ENCODE data around the gene MTREX. TPM values are rescaled to one million over a fixed set of nuclear protein-coding genes. Genes with fewer than 3 reads are reported as not detected.

MTREX gene
- total RNA-seq (2014; rRNA removed; shearing (Covaris generic)) (62.7 and 84.7 TPM in 2 replicates), total RNA-seq (2022) (118 and 125 TPM in 2 replicates), Bru-seq, nascent RNA (percentile 94 among the genes with signal in this experiment), BruChase-seq, experiment 1, labeled RNA remaining after a 6-hour chase (percentile 90 among the genes with signal in this experiment), BruChase-seq, experiment 2, labeled RNA remaining after a 2-hour chase (percentile 89 among the genes with signal in this experiment)
- long read RNA-seq, full-length matches to known transcripts, result 130 of 156 reads
- long read RNA-seq, partial matches to known transcripts, result 12 of 156 reads
- long read RNA-seq, other reads (novel, unspliced or antisense), result 14 of 156 reads

DNA sequence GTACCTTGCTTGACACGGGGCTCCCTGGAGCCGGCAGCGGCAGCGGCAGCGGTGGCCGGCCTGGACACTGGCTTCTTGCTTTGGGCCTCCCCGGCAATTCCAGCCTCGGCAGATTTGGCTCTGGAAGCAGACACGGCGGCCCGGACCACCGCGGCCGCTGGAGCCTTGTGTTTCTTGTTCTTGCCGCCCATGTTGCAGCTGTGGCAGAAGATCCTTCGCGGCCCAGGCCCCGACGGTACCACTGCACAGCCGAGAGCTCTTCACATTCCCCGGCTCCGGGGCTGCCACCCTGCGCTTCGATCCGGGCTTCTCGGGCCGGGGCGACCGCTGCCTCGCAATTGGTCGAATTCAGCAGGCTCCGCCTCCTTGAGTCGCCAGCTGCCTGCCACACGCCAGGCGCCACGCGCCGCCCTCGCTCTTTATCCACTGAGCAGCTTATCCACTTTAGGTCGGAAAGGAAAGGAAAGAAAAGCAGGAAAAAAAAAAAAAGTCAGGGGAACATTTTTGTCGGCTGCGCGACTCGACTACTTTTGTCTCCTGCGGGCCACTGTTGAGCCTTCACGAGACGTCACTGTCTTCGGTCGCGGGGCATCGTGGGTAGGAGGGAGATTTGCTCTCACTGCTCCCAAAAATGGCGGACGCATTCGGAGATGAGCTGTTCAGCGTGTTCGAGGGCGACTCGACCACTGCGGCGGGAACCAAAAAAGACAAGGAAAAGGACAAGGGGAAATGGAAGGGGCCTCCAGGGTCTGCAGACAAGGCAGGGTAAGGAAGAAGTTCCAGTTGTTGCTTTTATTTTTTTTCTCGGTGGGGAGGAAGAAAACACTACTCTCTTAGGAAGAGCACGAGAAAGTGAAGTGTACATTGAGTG lies at the start of gene MTREX, which contains the start of gene DHX29:
TSS of gene MTREX (plus strand) at position 607 of the 871 bp plus-strand sequence. CDS start at position 632, 25 bp downstream.
TSS of gene DHX29 (minus strand) at position 312 of the 871 bp plus-strand sequence. CDS start at position 191, 121 bp downstream.
- Histone ChIP-seq H3K4me1 (ENCODE audit: insufficient read depth, low read length, poor library complexity, severe bottlenecking) (peaks cover 42% of the 10 kb centered on the region), H3K36me3 (ENCODE audit: insufficient read depth, low read length) (peaks cover 46% of the 10 kb centered on the region), H4K20me1 (ENCODE audit: insufficient read depth, low read length) (peaks cover 10% of the 10 kb centered on the region; the same call in 1 of the 2 replicates), H3K9me2 (ENCODE audit: insufficient read depth, low read length) (no peaks in the 10 kb centered on the region), H2AFZ (ENCODE audit: low read length) (peak within 1 kb of the TSS; percentile 89), H3K4me2 (ENCODE audit: low read length) (peak within 1 kb of the TSS; percentile 97), H3K4me3 (ENCODE audit: low read depth, low read length, poor library complexity, severe bottlenecking) (peak within 1 kb of the TSS; percentile 91), H3K27ac (ENCODE audit: low read depth, low read length, poor library complexity, severe bottlenecking) (peak within 1 kb of the TSS; percentile 63), H3K79me2 (ENCODE audit: insufficient read depth, low read depth, low read length) (peaks cover 92% of the 10 kb centered on the region), H3K9me3 (ENCODE audit: low read length) (peaks cover 21% of the 10 kb centered on the region)
- ChIA-PET POLR2A (interaction anchor here (0.6 to 2.4 kb wide), 17 partner anchors 9 to 1508 kb away, joined by 3 to 15 read pairs (median 4); partner anchors contain the start of genes CCNO and MAP3K1), CTCF (ENCODE audit: unreplicated experiment) (no interaction called here)
- no TSS peak for BruUV-seq (replicated peaks)
- TF ChIP-seq, protein P1, sequence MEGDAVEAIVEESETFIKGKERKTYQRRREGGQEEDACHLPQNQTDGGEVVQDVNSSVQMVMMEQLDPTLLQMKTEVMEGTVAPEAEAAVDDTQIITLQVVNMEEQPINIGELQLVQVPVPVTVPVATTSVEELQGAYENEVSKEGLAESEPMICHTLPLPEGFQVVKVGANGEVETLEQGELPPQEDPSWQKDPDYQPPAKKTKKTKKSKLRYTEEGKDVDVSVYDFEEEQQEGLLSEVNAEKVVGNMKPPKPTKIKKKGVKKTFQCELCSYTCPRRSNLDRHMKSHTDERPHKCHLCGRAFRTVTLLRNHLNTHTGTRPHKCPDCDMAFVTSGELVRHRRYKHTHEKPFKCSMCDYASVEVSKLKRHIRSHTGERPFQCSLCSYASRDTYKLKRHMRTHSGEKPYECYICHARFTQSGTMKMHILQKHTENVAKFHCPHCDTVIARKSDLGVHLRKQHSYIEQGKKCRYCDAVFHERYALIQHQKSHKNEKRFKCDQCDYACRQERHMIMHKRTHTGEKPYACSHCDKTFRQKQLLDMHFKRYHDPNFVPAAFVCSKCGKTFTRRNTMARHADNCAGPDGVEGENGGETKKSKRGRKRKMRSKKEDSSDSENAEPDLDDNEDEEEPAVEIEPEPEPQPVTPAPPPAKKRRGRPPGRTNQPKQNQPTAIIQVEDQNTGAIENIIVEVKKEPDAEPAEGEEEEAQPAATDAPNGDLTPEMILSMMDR (conservative IDR thresholded peaks at IDR 0.05; ENCODE audit: low read length), result no peak
- TF ChIP-seq EZH2phosphoT487 (IDR thresholded peaks at IDR 0.05; ENCODE audit: borderline replicate concordance, low read depth, low read length), result no peak
- intact Hi-C loops (cut with micrococcal nuclease; ENCODE audit: unreplicated experiment), result loop anchor here (5.0 kb wide), 2 partner anchors 80 to 135 kb away; partner anchors contain the start of genes CDC20B and MCIDAS
- peak; percentile 89 for DNase-seq (ENCODE audit: low spot score)

DNA sequence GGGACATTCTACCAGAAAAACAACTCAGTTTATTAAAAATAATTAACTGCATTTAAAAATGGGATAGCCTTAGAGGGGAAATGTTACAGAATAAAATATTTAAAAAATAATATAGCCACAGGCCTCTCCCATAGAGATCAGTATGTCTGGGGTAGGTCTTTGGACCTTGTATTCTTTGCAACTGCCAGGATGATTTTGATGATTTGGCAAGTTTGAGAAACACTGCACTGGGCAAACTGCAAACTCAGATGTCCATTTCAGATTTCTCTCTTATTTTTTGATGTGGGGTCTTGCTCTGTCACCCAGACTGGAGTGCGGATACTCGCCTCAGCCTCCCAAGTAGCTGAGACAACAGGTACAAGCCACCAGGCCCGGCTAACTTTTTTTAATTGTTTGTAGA lies 49.5 kb upstream of the MTREX start:
- BruUV-seq (replicated peaks), result no TSS peak
- H3K4me1 ChIP-seq (ENCODE audit: insufficient read depth, low read length, poor library complexity, severe bottlenecking), result no peaks in the 10 kb centered on the region
- no peak overlapping the region for H3K27ac ChIP-seq (ENCODE audit: low read depth, low read length, poor library complexity, severe bottlenecking)
- POLR2A ChIA-PET, result interaction anchor here (0.6 to 1.3 kb wide), 3 partner anchors 9 to 119 kb away, joined by 3 to 5 read pairs (median 3); partner anchors contain the start of gene DHX29
- CTCF ChIA-PET (ENCODE audit: unreplicated experiment), result no interaction called here
- H3K9me2 ChIP-seq (ENCODE audit: insufficient read depth, low read length), result no peaks in the 10 kb centered on the region
- no peaks in the 10 kb centered on the region for H3K79me2 ChIP-seq (ENCODE audit: insufficient read depth, low read depth, low read length)
- DNase-seq (ENCODE audit: low spot score), result no peak
- H4K20me1 ChIP-seq (ENCODE audit: insufficient read depth, low read length), result no peaks in the 10 kb centered on the region
- H3K4me3 ChIP-seq (ENCODE audit: low read depth, low read length, poor library complexity, severe bottlenecking), result no peak overlapping the region
- TF ChIP-seq, protein P1 (conservative IDR thresholded peaks at IDR 0.05; ENCODE audit: low read length), result no peak
- TF ChIP-seq EZH2phosphoT487 (IDR thresholded peaks at IDR 0.05; ENCODE audit: borderline replicate concordance, low read depth, low read length), result no peak
- H3K9me3 ChIP-seq (ENCODE audit: low read length), result no peaks in the 10 kb centered on the region
- H3K4me2 ChIP-seq (ENCODE audit: low read length), result no peak overlapping the region
- intact Hi-C loops (cut with micrococcal nuclease; ENCODE audit: unreplicated experiment), result no loop called here
- no peak overlapping the region for H2AFZ ChIP-seq (ENCODE audit: low read length)
- peaks cover 78% of the 10 kb centered on the region for H3K36me3 ChIP-seq (ENCODE audit: insufficient read depth, low read length)
